Esophagus (tissue), 2 donors: Measurements from ENCODE around the gene UGT2B11. TPM values are rescaled to one million over a fixed set of nuclear protein-coding genes. Genes with fewer than 3 reads are reported as not detected.
"Not testable (repeated sequence)": the region's sequence is repeated elsewhere in the genome, so short reads cannot be mapped to it uniquely, and the experiment has no call there.

Source experiments
- H3K27ac ChIP-seq, 2 donors: one replicate each; pipeline ENCODE4 v1.5.1; 2013; ENCODE audit warnings: low read depth in 2 of 2, mild to moderate bottlenecking in 2 of 2, inconsistent platforms in 1 of 2, low read length in 1 of 2, moderate library complexity in 1 of 2
- H3K27me3 ChIP-seq, 2 donors: one replicate each; pipeline ENCODE4 v1.6.1; 2013; ENCODE audit warnings: low read length in 2 of 2, control low read depth in 1 of 2, mild to moderate bottlenecking in 1 of 2; ENCODE audit not compliant: insufficient read depth in 2 of 2, control insufficient read depth in 1 of 2
- H3K36me3 ChIP-seq, 2 donors: one replicate each; pipeline ENCODE4 v1.6.1; 2013; ENCODE audit warnings: low read length in 1 of 2; ENCODE audit not compliant: control insufficient read depth in 2 of 2, insufficient read depth in 2 of 2
- H3K4me1 ChIP-seq, 2 donors: one replicate each; pipeline ENCODE4 v1.6.1; 2013; ENCODE audit warnings: low read length in 1 of 2; ENCODE audit not compliant: control insufficient read depth in 2 of 2, insufficient read depth in 2 of 2
- H3K4me3 ChIP-seq, 2 donors: one replicate each; pipeline ENCODE4 v1.5.1; 2013; ENCODE audit warnings: low read length in 2 of 2, mild to moderate bottlenecking in 2 of 2, low read depth in 1 of 2, moderate library complexity in 1 of 2
- H3K9me3 ChIP-seq, 2 donors: one replicate each; pipeline ENCODE4 v1.6.1; 2013; ENCODE audit warnings: mild to moderate bottlenecking in 2 of 2, low read depth in 1 of 2, low read length in 1 of 2, moderate library complexity in 1 of 2; ENCODE audit not compliant: control insufficient read depth in 2 of 2, insufficient read depth in 1 of 2
- WGBS, 2 donors: extraction: QIAGEN DNeasy Blood & Tissue Kit; methylation state at CpG; one replicate each; pipeline ENCODE4 v1.1.7; 2013; 5-methylcytosine and 5-hydroxymethylcytosine counted together
- polyA plus RNA-seq, 2 donors: library from polyadenylated mRNA; stranded (reverse); fragments of 200-250 nt; gene quantifications; one replicate each; pipeline ENCODE4 v1.2.3, GENCODE V29; 2013
- donor health status: healthy with polysubstance abuse.
- donor health status: Bipolar disorder and iron deficiency.

UGT2B11 gene
- polyA plus RNA-seq, 2 donors = not detected

- not testable (repeated sequence) for H3K27ac ChIP-seq, H3K9me3 ChIP-seq, H3K4me1 ChIP-seq, H3K4me3 ChIP-seq, H3K36me3 ChIP-seq, H3K27me3 ChIP-seq
- WGBS, 2 donors = 38 to 48% methylated on average over 2 of the region's 2 CpGs
These were observed 44.1 kb downstream of the UGT2B11 start for GRCh38 chr4:69170233-69171134.

GRCh38 chr4:69169171-69169570 is 45.4 kb downstream of the UGT2B11 start:
- H3K9me3 ChIP-seq, H3K36me3 ChIP-seq, H3K27me3 ChIP-seq, H3K4me1 ChIP-seq, H3K4me3 ChIP-seq, H3K27ac ChIP-seq: not testable (repeated sequence)
- 87 to 92% methylated on average over 4 of the region's 4 CpGs for WGBS, 2 donors

GRCh38 chr4:69167300-69167699 is 47.2 kb downstream of the UGT2B11 start:
- Histone ChIP-seq H3K36me3 (no peaks in the 10 kb centered on the region), H3K27ac (no peak overlapping the region), H3K4me3 (no peak overlapping the region), H3K27me3 (no peaks in the 10 kb centered on the region), H3K4me1 (no peaks in the 10 kb centered on the region), H3K9me3 (no peaks in the 10 kb centered on the region)
- WGBS, 2 donors = 56 to 73% methylated on average over 2 of the region's 2 CpGs

- H3K9me3 ChIP-seq, H3K4me3 ChIP-seq, H3K36me3 ChIP-seq, H3K4me1 ChIP-seq, H3K27ac ChIP-seq, H3K27me3 ChIP-seq: not testable (repeated sequence)
- WGBS, 2 donors = 67 to 86% methylated on average over 4 of the region's 4 CpGs
These were observed 48.2 kb downstream of the UGT2B11 start for GRCh38 chr4:69166376-69166775.

GRCh38 chr4:69165707-69166106 is 48.8 kb downstream of the UGT2B11 start:
- H3K4me1 ChIP-seq, H3K27ac ChIP-seq, H3K4me3 ChIP-seq, H3K36me3 ChIP-seq, H3K9me3 ChIP-seq, H3K27me3 ChIP-seq: not testable (repeated sequence)
- 71 to 79% methylated on average over 1 of the region's 1 CpG for WGBS, 2 donors

GRCh38 chr4:69156913-69157312 is 57.6 kb downstream of the UGT2B11 start:
- no peak overlapping the region for H3K4me3 ChIP-seq
- 76 to 87% methylated on average over 2 of the region's 2 CpGs for WGBS, 2 donors

GRCh38 chr4:69154021-69154420 is 60.5 kb downstream of the UGT2B11 start:
- Histone ChIP-seq H3K27ac (no peak overlapping the region), H3K4me3 (no peak overlapping the region), H3K27me3 (no peaks in the 10 kb centered on the region), H3K36me3 (no peaks in the 10 kb centered on the region), H3K4me1 (no peaks in the 10 kb centered on the region), H3K9me3 (no peaks in the 10 kb centered on the region)
- 89% methylated on average over 4 of the region's 4 CpGs for WGBS, 2 donors

More at GRCh38 chr4:69156913-69157312, 57.6 kb downstream of the UGT2B11 start:
- no peaks in the 10 kb centered on the region for H3K27me3 ChIP-seq
- no peaks in the 10 kb centered on the region for H3K9me3 ChIP-seq
- no peaks in the 10 kb centered on the region for H3K4me1 ChIP-seq
- no peaks in the 10 kb centered on the region for H3K36me3 ChIP-seq
- H3K27ac ChIP-seq = no peak overlapping the region

Other genes starting within 250 kb of the UGT2B11 start
- under 1 TPM in 1 of 2 donors, not detected in 1; 0.05 TPM for gene UGT2B7, start 118.3 kb downstream of the UGT2B11 start, polyA plus RNA-seq
- gene UGT2B28, start 65.7 kb upstream of the UGT2B11 start, polyA plus RNA-seq = not detected